ENCODE measurements around the gene WDR90.
"Not testable (repeated sequence)": the region's sequence is repeated elsewhere in the genome, so short reads cannot be mapped to it uniquely, and the experiment has no call there.

WDR90 gene

GRCh38 chr16:711548-712320 lies 62.6 kb downstream of the WDR90 start:
- peak; percentile 82 for DNase-seq (ENCODE audit: low read depth)
- TF ChIP-seq, protein P1, sequence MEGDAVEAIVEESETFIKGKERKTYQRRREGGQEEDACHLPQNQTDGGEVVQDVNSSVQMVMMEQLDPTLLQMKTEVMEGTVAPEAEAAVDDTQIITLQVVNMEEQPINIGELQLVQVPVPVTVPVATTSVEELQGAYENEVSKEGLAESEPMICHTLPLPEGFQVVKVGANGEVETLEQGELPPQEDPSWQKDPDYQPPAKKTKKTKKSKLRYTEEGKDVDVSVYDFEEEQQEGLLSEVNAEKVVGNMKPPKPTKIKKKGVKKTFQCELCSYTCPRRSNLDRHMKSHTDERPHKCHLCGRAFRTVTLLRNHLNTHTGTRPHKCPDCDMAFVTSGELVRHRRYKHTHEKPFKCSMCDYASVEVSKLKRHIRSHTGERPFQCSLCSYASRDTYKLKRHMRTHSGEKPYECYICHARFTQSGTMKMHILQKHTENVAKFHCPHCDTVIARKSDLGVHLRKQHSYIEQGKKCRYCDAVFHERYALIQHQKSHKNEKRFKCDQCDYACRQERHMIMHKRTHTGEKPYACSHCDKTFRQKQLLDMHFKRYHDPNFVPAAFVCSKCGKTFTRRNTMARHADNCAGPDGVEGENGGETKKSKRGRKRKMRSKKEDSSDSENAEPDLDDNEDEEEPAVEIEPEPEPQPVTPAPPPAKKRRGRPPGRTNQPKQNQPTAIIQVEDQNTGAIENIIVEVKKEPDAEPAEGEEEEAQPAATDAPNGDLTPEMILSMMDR (IDR thresholded peaks at IDR 0.05; ENCODE audit: insufficient read depth, low read depth, low read length, missing control alignments): peak; percentile 91
- no peak overlapping the region for H3K4me3 ChIP-seq (ENCODE audit: low read depth, low read length)

DNA sequence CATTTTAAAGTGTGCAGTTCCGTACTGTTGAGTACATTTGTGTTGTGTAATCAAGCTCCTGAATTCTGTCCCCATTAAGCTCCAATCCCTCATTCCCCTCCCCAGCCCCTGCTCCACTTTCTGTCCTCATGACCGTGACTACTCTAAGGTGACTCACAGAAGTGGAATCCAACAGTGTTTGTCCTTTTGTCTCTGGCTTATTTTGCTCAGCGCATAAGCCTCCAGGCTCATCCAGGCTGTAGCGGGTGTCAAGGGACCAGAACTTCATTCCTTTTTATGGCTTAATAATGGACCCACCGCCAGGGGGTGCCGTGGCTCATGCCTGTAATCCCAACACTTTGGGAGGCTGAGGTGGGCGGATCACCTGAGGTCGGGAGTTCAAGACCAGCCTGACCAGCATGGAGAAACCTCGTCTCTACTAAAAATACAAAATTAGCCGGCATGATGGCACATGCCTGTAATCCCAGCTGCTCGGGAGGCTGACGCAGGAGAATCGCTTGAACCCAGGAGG lies 63.6 kb downstream of the WDR90 start:
- H3K4me3 ChIP-seq (ENCODE audit: low read depth, low read length): not testable (repeated sequence)
- TF ChIP-seq, protein P1 (IDR thresholded peaks at IDR 0.05; ENCODE audit: insufficient read depth, low read depth, low read length, missing control alignments): peak; percentile 13
- DNase-seq (ENCODE audit: low read depth): peak; percentile 58

DNA sequence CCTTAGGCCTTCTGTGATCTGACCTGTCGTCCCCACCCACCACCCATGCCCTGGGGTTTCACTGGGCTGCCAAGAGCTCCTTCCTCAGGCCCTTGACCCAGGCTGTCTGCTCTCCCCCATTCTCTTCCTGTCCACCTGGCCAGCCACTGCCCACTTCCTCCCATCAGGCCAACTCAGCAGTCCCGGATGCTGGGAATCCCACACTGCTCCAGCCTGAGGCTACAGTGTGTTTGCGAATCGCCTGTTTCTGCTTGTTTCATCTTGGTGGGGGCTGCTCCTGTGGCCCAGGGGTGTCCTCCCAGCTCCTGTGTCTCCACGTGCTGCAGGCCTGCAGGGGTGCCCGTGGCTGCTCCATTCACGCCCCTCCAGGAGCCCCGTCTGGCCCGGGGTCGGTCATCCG lies 64.9 kb downstream of the WDR90 start:
- TF ChIP-seq, protein P1 (IDR thresholded peaks at IDR 0.05; ENCODE audit: insufficient read depth, low read depth, low read length, missing control alignments): no peak
- no peak for DNase-seq (ENCODE audit: low read depth)
- no peak overlapping the region for H3K4me3 ChIP-seq (ENCODE audit: low read depth, low read length)

DNA sequence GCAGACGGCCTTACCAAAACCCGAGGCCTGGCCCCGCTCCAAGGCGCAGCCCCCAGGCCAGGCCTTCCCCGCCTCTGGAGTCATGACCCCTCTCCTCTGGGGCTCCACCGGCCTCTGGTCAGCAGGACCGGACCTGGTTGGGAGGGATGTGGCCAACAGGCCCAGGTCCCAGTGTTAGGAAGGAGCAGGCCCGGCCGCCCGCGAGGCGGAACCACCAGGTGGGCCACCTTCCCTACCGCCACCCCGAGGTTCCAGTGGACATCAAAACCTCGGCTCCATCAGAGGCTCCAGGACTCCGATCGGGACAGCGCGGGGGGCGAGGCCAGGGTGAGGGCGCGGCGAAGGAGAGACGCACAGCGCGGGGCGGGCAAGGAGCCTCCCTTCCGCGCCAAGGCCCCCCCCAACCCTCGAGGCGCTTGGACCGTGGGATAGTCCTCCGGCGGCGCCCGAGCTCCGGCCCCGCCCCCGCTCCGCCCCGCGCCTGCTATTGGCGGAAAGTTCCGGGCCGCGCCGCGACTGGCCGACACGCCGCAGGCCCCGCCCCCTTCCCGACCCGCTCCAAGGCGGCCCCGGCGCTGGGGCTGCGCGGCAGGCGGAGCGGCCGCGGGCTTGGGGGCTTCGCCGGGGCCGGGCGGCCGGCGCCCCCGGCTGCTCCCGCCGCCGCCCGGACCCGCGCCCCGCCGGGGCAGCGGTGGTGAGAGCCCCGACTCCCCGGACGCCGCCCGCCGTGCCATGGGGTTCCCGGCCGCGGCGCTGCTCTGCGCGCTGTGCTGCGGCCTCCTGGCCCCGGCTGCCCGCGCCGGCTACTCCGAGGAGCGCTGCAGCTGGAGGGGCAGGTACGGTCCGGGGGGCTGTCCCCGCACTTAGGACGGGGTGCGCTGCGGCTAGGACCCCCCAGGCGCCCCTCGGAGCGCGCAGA lies 65.7 kb downstream of the WDR90 start, which contains the start of gene METRN:
Gene METRN, plus strand, starts transcription at position 561 of the 919 bp plus-strand sequence. Its CDS starts 172 bp downstream, at position 733.
- peak within 1 kb of the TSS; percentile 34 for H3K4me3 ChIP-seq (ENCODE audit: low read depth, low read length)
- peak; percentile 88 for DNase-seq (ENCODE audit: low read depth)
- TF ChIP-seq, protein P1 (IDR thresholded peaks at IDR 0.05; ENCODE audit: insufficient read depth, low read depth, low read length, missing control alignments): no peak

- no peak for DNase-seq (ENCODE audit: low read depth)
- peak overlapping the region; percentile 34 for H3K4me3 ChIP-seq (ENCODE audit: low read depth, low read length)
- TF ChIP-seq, protein P1 (IDR thresholded peaks at IDR 0.05; ENCODE audit: insufficient read depth, low read depth, low read length, missing control alignments): peak; percentile 9
These were observed 66.5 kb downstream of the WDR90 start for GRCh38 chr16:715477-716199.

DNA sequence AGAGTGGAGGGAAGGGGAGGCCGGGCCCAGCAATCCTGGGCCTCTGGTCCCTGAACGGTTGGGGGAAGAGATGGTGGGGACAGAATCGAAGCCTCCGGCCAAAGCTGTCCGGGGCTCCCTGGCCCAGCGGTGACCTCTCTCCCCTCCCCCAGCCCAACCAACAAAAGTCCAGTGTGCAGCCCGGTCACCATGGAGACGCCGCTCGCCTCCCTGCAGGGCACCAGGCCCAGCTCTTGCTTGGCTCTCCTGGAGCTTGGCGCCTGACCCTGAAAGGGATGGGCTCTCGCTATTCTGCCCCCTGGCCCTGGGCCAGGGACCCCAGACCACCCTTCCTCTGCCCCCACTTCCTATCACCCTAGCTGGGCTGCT lies 67.0 kb downstream of the WDR90 start:
- DNase-seq (ENCODE audit: low read depth): no peak
- TF ChIP-seq, protein P1 (IDR thresholded peaks at IDR 0.05; ENCODE audit: insufficient read depth, low read depth, low read length, missing control alignments): no peak
- H3K4me3 ChIP-seq (ENCODE audit: low read depth, low read length): no peak overlapping the region

All from GM12865 (cell line).